Breast epithelium (tissue), 3 donors: ENCODE results near the gene VCL.

Experiments
- POLR2A ChIP-seq: fragments of 450-650 bp; IDR thresholded peaks from one replicate; pipeline ENCODE4 v1.6.1; 2016; ENCODE audit warnings: antibody characterized with exemption, mild to moderate bottlenecking, moderate library complexity
- TF ChIP-seq, protein P1 (sequence below), 3 donors: fragments of 450-650 bp; IDR thresholded peaks; one replicate each; pipeline ENCODE4 v1.5.1; 2016 to 2017; ENCODE audit warnings: antibody characterized with exemption in 3 of 3, mild to moderate bottlenecking in 3 of 3, moderate library complexity in 3 of 3

- TF ChIP-seq, protein P1, sequence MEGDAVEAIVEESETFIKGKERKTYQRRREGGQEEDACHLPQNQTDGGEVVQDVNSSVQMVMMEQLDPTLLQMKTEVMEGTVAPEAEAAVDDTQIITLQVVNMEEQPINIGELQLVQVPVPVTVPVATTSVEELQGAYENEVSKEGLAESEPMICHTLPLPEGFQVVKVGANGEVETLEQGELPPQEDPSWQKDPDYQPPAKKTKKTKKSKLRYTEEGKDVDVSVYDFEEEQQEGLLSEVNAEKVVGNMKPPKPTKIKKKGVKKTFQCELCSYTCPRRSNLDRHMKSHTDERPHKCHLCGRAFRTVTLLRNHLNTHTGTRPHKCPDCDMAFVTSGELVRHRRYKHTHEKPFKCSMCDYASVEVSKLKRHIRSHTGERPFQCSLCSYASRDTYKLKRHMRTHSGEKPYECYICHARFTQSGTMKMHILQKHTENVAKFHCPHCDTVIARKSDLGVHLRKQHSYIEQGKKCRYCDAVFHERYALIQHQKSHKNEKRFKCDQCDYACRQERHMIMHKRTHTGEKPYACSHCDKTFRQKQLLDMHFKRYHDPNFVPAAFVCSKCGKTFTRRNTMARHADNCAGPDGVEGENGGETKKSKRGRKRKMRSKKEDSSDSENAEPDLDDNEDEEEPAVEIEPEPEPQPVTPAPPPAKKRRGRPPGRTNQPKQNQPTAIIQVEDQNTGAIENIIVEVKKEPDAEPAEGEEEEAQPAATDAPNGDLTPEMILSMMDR (IDR thresholded peaks at IDR 0.05): no peak
- TF ChIP-seq POLR2A: no peak
Observed at GRCh38 chr10:73981812-73982211, 16.1 kb upstream of the VCL start.
